NCI-H524 (cell line): ENCODE results near the gene KRT13.

Experiments used
- DNase-seq, 2 experiments: peaks; one replicate each; lab custom pipeline; 2025; lab: John Stamatoyannopoulos, UW

KRT13 gene

DNA sequence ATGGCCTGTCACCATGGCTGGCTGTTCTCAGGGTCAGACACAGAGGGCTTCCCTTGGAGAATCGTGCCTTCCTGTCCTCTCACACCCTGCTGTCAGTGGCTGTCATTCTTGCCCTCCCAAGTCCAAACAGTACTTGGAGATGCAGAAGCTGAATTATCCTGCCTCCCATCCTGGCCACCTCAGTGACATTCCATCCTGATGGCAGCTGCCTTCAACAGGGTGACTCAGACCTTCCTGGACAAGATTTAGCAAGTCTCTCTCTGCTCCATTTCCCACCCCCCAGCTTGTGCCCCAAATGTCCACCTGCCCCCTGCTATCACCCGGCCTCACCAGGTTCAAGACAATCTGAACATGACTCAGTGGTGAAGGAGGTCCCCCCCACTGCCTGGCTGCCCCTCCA lies 10.9 kb downstream of the KRT13 start:
- no peak for DNase-seq

DNA sequence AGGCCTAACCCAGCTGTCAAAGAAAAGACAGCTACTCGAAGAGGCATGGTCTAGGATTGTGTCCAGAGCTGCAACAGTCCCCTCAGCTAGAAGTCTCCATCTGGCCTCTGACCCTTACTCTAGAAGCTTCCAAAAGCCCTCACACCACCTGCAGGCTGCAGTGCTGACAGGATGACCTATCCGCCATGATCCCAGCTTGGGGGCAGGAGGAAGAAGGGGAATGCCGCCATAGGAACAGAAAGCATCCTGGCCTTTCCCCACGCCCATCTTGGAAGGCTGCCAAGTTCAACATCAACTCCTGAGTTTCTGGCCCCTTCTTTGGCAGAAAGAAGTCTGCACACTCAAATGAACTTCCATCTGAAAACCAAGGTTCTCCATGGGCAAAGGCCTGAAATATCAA lies 12.6 kb downstream of the KRT13 start:
- no peak for DNase-seq

DNA sequence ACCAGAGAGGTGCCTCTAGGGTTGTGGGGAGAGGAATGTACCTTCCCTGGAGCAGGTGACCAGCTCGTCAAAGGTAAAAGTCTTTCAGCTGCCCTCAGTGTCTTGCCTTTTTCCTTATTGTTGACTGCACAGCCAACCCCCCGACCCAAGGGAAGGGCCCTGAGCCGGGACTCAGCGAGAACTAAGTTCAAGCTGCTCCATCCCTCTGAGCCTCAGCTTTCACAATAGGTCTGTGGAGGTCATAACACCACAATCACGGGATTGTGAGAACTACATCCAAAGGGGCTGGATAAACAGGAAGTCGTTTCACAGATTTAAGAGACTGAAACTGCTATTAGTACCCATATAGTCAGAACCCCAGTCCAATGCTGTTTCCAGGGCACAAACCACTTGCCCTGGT lies 13.1 kb downstream of the KRT13 start:
- DNase-seq: no peak

DNA sequence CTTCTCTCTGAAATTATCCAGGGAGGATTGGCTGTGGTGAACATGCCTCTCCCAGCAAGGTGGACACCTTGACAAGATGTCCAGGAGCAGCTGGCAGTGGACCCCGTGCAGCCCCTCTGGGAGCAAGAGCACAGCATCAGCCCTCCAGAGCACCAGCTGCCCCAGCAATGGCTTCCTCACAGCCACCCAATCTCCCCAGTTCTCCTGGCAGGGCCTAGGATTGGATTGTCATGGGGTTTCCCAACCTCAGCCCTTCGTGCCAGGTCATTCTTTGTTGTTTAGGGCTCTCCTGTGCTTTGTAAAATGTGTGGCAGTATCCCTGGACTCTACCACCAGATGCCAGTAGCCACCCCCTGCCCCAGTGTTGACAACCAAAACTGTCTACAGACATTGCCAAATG lies 13.9 kb downstream of the KRT13 start:
- no peak for DNase-seq

DNA sequence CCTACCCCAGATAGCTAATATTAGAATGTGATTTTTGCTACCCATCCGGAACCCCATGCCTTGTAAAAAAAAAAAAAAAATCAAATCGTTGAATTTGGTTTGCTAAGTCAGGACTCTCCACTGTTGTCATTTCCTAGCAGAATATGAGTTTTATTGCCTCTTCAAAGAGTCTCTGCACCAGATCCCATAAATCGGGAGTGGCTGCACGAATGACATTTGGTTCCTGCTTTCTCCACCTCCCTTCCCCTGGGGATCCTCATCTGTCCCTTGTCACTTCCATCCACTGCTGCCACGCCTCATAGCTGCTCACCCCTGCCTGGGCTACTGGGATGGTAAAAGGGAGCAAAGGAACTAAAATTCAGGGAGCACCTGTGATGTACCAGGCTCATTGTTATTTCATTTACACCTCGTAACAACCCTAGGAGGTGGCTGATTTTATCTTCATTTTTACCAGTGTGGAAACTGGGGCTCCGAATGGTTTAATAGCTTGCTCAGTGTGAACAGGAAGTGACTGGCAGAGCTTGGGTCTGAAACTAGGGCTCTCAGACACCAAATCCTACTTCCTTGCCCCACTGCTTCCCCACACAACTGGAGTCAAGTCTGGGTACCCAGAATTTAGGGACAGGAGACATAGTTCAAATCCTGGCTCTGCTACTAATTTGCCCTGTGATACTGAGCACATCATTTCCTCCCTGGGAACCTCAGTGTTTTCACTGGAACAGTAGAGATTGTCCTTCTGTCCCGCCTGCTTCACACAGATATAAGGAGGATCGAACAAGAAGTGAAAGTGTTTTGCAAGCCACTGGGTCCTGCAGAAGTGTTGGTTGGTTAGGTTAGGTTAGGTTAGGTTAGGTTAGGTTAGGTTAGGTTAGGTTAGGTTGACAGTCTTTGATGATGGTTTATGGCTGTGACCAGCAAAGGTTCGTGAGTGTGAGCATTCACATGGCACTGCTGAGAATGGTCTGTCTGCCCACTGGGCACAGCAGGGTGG lies 15.1 kb downstream of the KRT13 start:
- DNase-seq: no peak

DNA sequence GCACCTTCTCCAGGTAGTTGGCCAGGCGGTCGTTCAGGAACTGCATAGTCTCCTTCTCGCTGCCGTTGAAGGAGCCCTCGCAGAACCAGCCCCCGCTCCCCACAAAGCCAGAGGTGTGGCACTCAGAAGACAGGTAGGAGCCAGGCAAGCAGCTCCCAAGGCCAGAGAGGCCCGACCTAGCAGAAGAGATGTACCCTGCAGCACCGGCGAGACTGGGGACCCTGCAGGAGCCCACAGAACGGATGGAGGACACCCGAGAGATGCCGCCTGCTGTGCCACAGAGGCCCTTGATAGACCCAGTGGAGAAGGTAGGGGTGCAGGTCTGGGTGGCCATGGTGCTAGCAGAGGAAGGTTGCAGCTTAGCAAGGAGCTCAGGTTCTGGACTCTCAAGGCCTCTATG lies 15.9 kb downstream of the KRT13 start, which contains the start of gene KRT36:
Gene KRT36 (minus strand): TSS at position 380 of the 400 bp plus-strand sequence. CDS start 46 bp downstream, at position 334.
- no peak for DNase-seq

DNA sequence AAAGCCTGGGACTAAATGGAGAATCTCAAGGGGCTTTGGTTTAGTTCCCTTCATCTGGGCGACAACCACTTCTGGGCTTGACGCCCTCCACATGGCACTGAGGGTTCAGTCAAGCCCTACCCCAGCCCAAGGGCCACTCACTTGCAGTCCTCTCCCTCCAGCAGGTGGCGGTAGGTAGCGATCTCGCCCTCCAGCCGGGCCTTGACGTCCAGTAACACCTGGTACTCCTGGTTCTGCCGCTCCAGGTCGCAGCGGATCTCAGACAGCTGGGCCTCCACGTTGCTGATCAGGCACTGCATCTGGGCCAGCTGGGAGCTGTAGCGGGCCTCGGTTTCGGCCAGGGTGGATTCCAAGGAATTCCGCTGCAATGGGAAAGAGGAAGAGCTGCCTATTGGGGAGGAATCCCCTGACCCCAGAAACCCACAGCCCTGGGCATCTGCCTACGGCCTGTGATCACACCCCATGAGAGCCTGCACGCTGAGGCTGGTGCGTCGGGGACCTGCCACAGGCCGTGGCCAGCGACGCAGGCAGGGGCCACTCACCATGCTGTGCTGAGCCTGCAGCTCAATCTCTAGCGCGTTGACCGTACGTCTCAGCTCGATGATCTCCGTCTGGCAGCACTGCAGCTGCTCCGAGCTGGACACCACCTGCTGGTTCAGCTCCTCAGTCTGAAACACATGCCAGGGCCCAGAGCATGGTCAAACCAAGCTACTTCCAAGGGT lies 18.4 kb downstream of the KRT13 start:
- DNase-seq: no peak

DNA sequence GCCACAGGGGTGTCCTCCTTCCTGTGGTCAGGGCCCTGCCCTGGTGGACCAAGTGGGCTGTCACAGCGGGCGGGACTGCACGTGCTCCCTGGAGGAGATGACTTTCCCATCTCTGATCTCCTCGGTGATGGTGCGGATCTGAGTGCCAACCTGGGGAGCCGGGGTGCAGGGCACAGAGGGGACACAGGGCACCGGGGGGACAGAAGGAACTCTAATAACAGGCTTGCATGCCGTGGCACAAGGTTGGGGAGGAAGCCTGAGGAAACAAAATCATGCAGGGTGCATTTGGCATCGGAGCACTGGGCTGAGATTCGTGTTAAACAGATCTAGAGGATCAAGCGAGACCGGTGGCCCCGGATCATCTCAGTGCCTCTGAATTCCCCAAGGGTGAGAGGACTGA lies 19.1 kb downstream of the KRT13 start:
- DNase-seq: no peak

DNA sequence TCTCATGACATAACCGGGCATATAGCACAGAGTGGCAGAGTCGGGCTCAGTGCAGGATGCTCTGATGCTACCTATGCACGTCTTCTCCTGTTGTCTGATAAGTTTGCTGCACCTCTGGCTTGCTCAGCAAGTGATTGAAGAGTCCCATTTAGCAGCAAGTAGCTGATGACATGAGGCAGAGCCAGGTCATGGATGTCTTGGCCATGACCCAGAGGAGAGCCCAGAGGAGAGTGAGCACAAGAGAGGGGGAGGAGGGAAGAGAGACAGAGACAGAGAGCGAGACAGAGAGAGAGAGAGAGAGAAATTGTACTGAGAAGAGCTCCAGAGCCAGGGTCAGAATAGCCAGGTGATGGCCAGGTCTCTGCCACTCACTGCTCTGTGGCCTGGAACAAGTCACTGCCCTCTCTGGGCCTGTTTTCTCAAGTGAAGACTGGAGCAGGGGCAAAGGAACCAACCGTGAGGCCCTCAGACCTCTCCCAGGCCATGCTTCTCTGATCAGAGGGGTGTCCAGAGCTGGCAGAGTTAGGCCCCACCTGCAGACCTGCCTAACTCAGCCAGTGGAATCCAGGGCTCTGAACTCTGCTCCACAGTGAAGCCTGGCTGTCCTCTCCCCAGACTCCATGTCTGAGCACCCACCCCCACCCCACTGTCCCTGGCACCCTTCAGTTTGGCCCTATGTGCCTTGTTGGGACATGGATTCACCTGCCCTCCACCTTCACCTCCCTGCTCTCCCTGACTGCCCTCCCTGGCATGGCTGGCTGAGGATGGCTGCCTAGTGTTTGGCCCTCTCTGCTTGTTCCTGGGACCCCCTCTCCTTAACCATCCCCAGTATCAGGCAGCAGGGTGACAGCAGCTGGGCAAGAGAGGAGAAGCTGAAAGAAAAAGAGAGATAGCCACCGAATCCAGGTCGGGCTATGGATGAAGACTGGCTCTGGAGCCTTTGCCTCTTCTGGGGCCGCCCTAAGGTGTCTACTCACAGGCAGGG lies 20.2 kb downstream of the KRT13 start:
- DNase-seq: no peak

DNA sequence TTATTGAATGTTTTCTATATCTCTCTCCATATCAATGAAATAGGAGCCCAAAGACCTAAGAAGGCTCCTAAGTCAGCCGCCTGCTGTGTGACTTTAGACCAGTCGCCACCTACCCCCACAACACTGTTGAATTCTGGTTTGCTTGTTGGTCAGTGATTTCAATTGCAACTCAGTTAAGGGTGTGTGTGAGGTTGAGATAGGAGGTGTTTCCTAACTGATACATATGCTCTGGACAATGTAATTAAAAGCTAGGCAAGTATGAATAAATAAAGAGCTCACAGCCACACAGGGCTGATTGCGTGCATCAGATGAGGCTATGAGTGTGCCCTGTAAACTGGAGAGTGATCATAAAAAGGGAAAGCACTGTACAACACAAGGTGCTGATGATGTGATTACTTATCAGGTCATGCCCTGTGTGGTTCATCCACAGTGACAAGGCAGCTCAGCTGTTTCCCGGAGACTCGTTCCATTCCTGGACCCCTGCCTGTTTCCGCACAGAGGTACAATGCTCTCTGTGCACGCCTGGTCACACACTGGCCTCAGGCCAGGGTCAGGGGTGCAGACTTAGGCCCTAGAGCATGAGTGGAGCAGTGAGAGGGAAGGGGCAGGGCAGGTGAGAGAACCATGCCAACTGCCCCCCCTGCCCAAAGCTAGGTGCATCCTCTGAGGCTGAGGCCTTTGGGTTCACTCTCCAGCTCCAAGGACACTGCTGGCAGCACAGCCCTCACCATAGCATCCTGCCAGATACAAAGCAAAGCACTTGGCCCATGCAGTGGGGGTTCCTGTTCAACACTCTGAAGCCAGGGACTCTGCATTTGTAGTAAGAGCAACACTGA lies 21.2 kb downstream of the KRT13 start:
- DNase-seq: no peak

DNA sequence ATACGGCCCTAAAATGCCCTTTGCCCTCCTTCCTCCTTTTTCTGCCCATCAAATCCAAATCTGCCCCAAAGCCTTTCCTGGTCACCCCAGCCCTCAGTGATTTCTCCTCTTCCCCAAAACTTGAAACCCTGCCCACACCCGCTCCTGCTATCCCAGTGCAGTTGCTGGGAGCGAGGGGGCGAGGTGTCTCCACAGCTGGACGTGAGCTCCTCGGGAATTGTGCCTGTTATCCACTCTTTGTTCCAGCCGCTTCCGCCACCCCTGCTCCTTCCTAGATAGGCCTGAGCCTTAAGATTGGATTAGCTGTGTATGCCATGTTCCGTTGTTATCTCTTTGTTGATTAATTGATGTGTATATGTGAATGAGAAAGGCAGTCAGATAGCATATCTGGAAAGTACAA lies 21.9 kb downstream of the KRT13 start:
- DNase-seq: no peak

DNA sequence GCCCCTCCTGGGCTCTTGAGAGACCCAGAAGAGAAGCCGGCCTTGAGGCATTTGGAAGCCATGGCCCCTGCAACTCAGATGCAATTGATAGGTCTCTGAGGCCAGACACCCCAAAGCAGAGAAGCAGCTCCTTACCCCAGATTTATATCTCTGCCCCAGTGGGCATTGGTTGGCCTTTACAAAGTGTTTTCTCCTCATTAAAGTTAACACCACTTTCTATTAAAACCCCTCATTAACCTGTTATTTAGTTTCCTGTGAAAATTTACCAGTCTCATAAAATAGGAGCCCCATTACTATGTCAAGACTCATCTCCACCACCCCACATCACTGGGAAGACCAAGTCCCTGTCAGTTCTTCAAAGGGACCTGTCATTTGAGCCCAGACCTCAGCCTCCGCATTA lies 24.4 kb downstream of the KRT13 start, which contains the start of gene KRT35:
Gene KRT35 (minus strand): TSS at position 116 of the 400 bp plus-strand sequence. CDS start 54 bp downstream, at position 62.
- DNase-seq: no peak

DNA sequence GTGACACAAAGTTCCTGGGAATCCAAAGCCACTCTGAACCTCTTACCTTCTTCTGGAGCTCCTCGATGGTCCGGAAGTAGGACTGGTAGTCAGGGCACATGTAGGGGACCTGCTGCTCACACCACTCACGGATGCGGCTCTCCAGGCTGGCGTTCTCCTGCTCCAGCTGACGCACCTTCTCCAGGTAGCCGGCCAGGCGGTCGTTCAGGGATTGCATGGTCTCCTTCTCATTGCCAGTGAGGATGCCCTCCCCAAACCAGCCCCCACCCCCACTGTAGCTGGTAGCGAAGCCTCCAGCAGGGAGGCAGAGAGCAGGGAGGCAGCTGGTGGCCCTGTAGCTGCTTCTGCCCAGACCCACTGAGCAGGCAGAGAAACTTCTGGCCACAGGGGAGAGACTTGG lies 24.8 kb downstream of the KRT13 start:
- DNase-seq: no peak

DNA sequence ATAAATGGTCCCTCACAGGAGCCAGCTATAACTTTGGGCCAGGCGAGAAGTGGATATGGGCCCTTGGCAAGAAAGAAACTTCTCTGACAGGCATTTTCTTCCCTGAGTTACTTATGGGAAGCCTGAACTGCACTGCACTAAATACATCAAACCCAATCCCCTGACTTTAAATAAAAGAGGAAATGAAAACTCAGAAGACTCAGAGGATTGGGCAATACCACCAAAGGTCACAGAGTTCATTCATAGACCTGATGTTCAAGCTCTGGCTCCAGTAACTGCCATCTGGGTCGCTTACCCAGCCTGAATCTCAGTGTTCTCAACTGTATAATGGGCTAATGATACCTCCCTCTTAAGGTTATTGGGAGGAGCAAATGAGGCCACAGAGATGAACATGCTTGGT lies 25.3 kb downstream of the KRT13 start:
- no peak for DNase-seq

DNA sequence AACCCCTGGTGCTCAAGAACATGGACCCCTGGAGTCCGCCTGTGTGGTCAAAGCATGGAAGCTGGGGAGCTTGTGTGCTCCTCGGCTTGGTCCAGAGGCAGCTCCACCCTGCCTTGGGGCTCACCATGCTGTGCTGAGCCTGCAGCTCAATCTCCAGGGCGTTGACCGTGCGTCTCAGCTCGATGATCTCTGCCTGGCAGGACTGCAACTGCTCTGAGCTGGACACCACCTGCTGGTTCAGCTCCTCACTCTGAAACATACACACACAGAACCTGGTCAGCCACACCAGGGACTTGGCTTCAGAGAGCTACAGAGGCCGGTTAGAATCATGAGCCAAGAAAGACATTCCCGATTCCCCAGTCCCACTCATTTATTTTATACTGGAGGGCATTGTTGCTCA lies 27.2 kb downstream of the KRT13 start:
- no peak for DNase-seq

DNA sequence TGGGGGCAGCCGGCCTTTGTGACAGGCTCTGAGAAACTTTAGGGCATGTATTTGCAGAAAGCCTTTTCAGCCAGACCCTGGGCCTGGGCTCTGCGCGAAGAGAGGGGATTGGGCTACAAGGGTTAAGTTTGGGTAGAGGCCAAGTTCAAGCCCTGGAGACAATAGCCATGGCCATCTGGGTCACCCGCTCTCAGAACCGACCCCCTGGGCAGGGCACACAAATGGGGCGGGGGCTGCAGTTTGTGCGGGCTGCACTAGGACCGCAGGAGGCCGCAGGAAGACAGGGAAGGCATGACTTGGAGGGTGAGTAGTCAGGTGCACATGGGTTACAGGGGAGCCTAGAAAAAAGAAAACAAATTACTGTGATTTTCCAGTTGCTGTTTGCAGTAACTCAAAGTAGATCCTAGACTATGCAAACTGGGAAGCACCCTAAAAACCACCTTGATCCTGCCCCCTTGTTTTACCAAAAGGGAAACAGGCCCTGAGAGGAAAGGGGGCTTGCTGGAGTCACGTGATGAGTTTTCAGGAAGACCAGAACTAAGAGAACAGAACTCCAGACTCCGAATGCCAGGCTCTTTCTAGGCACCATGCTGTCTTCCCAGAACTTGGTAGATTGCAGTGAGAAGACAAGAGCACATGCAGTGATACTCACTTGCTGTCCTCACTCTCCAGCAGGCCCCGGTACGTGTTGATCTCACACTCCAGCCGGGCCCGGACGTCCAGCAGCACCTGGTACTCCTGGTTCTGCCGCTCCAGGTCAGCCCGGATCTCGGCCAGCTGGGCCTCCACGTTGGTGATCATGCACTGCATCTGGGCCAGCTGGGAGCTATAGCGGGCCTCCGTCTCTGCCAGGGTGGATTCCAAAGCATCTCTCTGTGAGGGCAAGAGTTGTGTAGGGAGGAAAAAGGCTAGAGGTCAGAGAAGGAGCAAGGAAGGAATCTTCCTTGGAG lies 28.3 kb downstream of the KRT13 start:
- DNase-seq: no peak

DNA sequence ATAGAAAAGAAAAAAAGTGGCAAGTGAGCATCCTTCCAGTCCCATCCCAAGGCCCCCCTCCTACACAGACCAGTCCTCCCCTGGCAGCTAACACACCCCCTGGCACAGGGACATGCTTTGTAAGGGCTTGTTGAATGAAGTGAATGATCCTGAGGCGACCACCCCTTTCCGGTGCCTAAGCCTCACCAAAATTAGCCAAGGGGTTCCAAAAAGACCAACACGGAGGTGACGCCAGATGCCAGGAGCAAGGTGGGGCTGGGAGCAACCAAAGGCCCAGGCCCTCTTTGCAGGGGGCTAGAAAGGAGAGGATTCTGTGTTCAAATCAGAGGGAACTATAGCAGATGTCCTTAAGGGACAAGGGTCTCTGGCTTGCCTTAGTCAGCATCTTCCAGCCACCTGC lies 30.0 kb downstream of the KRT13 start:
- DNase-seq: no peak

DNA sequence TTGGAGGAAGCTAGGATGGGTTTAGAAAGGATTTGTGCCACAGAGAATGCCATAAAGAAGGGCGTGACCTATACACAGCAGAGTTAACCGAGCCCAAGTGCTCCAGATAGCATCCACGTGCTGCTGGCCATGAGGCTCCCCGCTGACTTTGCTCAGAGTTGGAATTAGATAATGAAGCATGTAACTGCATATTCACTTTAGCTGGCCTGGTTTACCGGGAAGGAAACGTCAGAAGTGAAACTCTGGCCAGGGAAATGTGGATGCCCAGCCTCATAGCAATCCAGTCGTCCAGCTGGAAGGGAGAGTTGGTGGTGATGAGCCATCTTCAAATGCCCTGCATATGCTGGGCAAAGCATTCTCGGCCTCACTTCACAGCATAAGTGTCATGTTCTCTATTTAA lies 30.5 kb downstream of the KRT13 start:
- no peak for DNase-seq

DNA sequence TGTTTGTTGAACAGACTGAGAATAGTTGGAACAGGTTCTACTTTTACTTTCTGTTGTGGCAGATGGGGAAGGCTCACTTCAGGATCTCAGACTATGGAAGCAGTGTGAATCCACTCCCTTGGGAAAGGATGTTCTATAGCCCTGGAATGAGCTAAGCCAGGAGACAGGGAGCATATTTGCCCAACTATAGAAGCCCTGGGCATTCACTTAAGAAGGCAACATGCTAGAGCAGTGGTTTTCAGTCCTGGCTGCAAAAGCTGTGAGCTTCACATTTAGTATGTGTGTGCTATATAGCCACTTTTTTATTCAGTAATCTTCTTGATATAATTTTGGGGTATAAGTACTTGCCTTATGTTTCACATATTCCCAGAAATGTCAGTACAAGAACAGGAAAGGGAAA lies 37.1 kb downstream of the KRT13 start:
- DNase-seq: no peak

DNA sequence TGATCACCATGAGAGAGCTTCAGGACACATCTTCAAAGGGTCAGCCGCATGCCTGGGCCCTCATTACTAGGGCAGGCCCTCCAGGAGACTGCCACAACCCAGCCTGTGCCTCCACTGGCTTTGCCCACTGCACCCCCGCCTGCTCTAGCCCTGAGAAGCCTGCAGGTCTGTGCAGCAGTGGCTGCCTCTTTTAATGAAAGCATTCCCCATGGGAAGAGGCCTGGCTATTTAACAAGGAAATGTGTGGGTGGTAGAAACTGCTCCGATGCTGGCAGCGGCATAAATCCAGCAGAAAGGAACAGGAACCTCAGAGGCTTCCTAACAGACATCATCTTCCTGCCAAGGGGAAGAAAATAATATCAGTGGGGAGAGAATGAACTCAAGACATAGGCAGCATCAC lies 37.9 kb downstream of the KRT13 start:
- DNase-seq: no peak
